Measurements from ENCODE around the gene SPOCK1. TPM values are rescaled to one million over a fixed set of nuclear protein-coding genes. Genes with fewer than 3 reads are reported as not detected.

SPOCK1 gene
- polyA plus RNA-seq, 2 of the 4 experiments (the other 2 are of a cell fraction), result 28.9 to 40.8 TPM

DNA sequence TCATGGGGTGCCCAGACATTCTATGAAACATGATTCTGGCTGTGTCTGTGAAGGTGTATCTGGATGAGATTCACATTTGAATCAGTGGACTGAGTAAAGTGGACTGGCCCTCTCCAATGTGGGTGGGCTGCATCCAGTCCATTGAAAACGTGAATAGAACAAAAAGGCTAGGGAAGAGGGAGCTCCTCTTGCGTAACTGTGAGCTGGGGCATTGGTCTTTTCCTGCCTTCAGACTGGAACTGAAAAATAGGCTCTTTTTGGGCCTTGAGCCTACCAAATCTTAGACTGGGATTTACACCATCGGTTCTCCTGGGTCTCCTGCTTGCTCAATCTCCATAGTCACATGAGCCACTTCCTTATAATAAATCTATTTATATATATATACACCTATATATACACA is 170.1 kb downstream of the SPOCK1 start:
- no peak for TF ChIP-seq BCL3 (IDR thresholded peaks at IDR 0.05)
- TF ChIP-seq MAFK (IDR thresholded peaks at IDR 0.05; ENCODE audit: partially characterized antibody), result no peak
- no peak for TF ChIP-seq KDM5A (IDR thresholded peaks at IDR 0.05)
- TF ChIP-seq, protein P1, sequence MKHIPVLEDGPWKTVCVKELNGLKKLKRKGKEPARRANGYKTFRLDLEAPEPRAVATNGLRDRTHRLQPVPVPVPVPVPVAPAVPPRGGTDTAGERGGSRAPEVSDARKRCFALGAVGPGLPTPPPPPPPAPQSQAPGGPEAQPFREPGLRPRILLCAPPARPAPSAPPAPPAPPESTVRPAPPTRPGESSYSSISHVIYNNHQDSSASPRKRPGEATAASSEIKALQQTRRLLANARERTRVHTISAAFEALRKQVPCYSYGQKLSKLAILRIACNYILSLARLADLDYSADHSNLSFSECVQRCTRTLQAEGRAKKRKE (CRISPR knock-in tag; IDR thresholded peaks at IDR 0.05; ENCODE audit: low read depth), result no peak
- TF ChIP-seq E2F6 (IDR thresholded peaks at IDR 0.05; ENCODE audit: borderline replicate concordance, low read depth), result no peak
- no peak for TF ChIP-seq HOXB13 (CRISPR knock-in tag; IDR thresholded peaks at IDR 0.05; ENCODE audit: low read depth)
- no peak for TF ChIP-seq FOSL2 (IDR thresholded peaks at IDR 0.05)
- no peak for TF ChIP-seq FOSL2 (CRISPR knock-in tag; IDR thresholded peaks at IDR 0.05)
- no peak for TF ChIP-seq CTCF (IDR thresholded peaks at IDR 0.05)
- TF ChIP-seq POLR2A (IDR thresholded peaks at IDR 0.05; ENCODE audit: low read length), result no peak
- H3K4me1 ChIP-seq, result no peaks in the 10 kb centered on the region
- ATAC-seq (no peak), DNase-seq (ENCODE audit: low read depth in 1 of 2, low spot score in 1 of 2) (no peak), FAIRE-seq (no peak)
- 51% methylated on average over 3 of the region's 3 CpGs for WGBS (ENCODE audit: missing lambda C conversion rate)
- no peaks in the 10 kb centered on the region for H3K9me3 ChIP-seq
- no peak overlapping the region for H3K4me3 ChIP-seq
- POLR2A ChIA-PET, result no interaction called here
- CTCF ChIA-PET, result interaction anchor here (0.8 to 3.6 kb wide), 2 partner anchors 8 to 16 kb away, joined by 3 to 19 read pairs; no protein-coding TSS in a partner anchor
- H3K4me2 ChIP-seq, result no peak overlapping the region
- H3K27ac ChIP-seq, result no peak overlapping the region

- DNase-seq (ENCODE audit: low read depth in 1 of 2, low spot score in 1 of 2), result no peak
- no peaks in the 10 kb centered on the region for H3K4me1 ChIP-seq
- no peak for ATAC-seq
- H3K27ac ChIP-seq, result no peak overlapping the region
- no peak for TF ChIP-seq TFCP2L1 (CRISPR knock-in tag; IDR thresholded peaks at IDR 0.05)
- TF ChIP-seq CBX2 (IDR thresholded peaks at IDR 0.05; ENCODE audit: borderline replicate concordance, low read depth), result no peak
- no peak for TF ChIP-seq POLR2A (IDR thresholded peaks at IDR 0.05; ENCODE audit: low read length)
- no peak for TF ChIP-seq HDAC2 (IDR thresholded peaks at IDR 0.05)
- no peak for TF ChIP-seq RAD21 (conservative IDR thresholded peaks at IDR 0.05 in 1 of 2, IDR thresholded peaks at IDR 0.05 in 1 of 2)
- TF ChIP-seq CTCF (IDR thresholded peaks at IDR 0.05), result no peak
- H3K9me3 ChIP-seq, result no peaks in the 10 kb centered on the region
- 84% methylated on average over 9 of the region's 9 CpGs for WGBS (ENCODE audit: missing lambda C conversion rate)
- ChIA-PET POLR2A (no interaction called here), CTCF (interaction anchor here (0.8 to 3.9 kb wide), 4 partner anchors 8 to 170 kb away, joined by 3 to 28 read pairs (median 12); partner anchors contain the start of gene SPOCK1)
- H3K4me2 ChIP-seq, result no peak overlapping the region
- no peak overlapping the region for H3K4me3 ChIP-seq
- no peak for FAIRE-seq
These were observed 170.7 kb downstream of the SPOCK1 start for GRCh38 chr5:137328463-137328862.

DNA sequence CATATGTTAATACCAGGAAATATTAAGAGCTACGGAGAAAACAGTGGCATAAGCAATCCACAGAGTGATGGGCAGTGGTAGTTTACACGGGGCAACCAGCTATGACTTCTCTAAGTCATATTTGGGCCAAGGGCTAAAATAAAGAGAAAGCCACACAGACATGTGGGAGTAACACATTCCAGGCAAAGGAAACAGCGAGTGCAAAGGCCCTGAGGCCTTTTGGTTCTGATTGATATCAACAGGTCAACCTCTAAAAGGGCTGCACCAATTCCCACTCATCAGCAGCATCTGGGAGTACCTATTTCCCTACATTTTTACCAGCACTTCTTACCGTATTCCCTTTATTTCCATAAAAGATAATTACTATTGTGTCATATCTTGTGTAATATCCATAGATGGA is 173.4 kb downstream of the SPOCK1 start:
- no peak for FAIRE-seq
- Histone ChIP-seq H3K4me3 (no peak overlapping the region), H3K4me2 (no peak overlapping the region), H3K9me3 (peaks cover 6% of the 10 kb centered on the region; the same call in 1 of the 3 replicates), H3K4me1 (no peaks in the 10 kb centered on the region), H3K27ac (no peak overlapping the region)
- TF ChIP-seq MAZ (IDR thresholded peaks at IDR 0.05; ENCODE audit: borderline replicate concordance, low read depth, low read length), result no peak
- TF ChIP-seq EHMT2 (IDR thresholded peaks at IDR 0.05; ENCODE audit: low read depth), result no peak
- TF ChIP-seq TP53 (CRISPR knock-in tag; IDR thresholded peaks at IDR 0.05), result no peak
- no peak for TF ChIP-seq NPAS2 (CRISPR knock-in tag; IDR thresholded peaks at IDR 0.05; ENCODE audit: borderline replicate concordance)
- no peak for TF ChIP-seq EHF (CRISPR knock-in tag; IDR thresholded peaks at IDR 0.05)
- no peak for TF ChIP-seq TFCP2L1 (CRISPR knock-in tag; IDR thresholded peaks at IDR 0.05)
- TF ChIP-seq CBX8 (IDR thresholded peaks at IDR 0.05), result no peak
- CTCF ChIA-PET, result interaction anchor here (0.9 to 3.9 kb wide), 3 partner anchors 20 to 182 kb away, joined by 3 to 28 read pairs (median 10); partner anchors contain the start of gene SPOCK1
- 57% methylated on average over 4 of the region's 4 CpGs for WGBS (ENCODE audit: missing lambda C conversion rate)
- no peak for DNase-seq (ENCODE audit: low read depth in 1 of 2, low spot score in 1 of 2)
- POLR2A ChIA-PET, result no interaction called here
- no peak for ATAC-seq
